ENCODE measurements around the gene USP36.

USP36 gene

GRCh38 chr17:78884148-78884825 lies 43.7 kb upstream of the USP36 start:
- Histone ChIP-seq H3F3A (ENCODE audit: insufficient read depth) (no peaks in the 10 kb centered on the region), H3K27me3 (ENCODE audit: low read length) (no peaks in the 10 kb centered on the region), H2AFZ (ENCODE audit: low read depth, low read length, severe bottlenecking) (no peak overlapping the region), H3K9me3 (ENCODE audit: insufficient read depth, low read length) (no peaks in the 10 kb centered on the region), H3K4me3 (ENCODE audit: insufficient read depth, low read length, poor library complexity, severe bottlenecking) (no peak overlapping the region), H4K20me1 (ENCODE audit: low read depth, low read length) (no peaks in the 10 kb centered on the region), H3K9me2 (replicated peaks; ENCODE audit: insufficient read depth, low read length) (no peaks in the 10 kb centered on the region), H3K36me3 (ENCODE audit: low read length) (no peaks in the 10 kb centered on the region), H3K4me2 (ENCODE audit: low read depth, low read length, poor library complexity, severe bottlenecking) (no peak overlapping the region), H3K9ac (ENCODE audit: low read length) (no peak overlapping the region), H3K27ac (ENCODE audit: low read depth, low read length) (no peak overlapping the region), H3K79me2 (ENCODE audit: insufficient read depth, low read length) (no peaks in the 10 kb centered on the region)
- TF ChIP-seq EZH2phosphoT487 (conservative IDR thresholded peaks at IDR 0.05; ENCODE audit: low read length) = no peak
- TF ChIP-seq, protein P1, sequence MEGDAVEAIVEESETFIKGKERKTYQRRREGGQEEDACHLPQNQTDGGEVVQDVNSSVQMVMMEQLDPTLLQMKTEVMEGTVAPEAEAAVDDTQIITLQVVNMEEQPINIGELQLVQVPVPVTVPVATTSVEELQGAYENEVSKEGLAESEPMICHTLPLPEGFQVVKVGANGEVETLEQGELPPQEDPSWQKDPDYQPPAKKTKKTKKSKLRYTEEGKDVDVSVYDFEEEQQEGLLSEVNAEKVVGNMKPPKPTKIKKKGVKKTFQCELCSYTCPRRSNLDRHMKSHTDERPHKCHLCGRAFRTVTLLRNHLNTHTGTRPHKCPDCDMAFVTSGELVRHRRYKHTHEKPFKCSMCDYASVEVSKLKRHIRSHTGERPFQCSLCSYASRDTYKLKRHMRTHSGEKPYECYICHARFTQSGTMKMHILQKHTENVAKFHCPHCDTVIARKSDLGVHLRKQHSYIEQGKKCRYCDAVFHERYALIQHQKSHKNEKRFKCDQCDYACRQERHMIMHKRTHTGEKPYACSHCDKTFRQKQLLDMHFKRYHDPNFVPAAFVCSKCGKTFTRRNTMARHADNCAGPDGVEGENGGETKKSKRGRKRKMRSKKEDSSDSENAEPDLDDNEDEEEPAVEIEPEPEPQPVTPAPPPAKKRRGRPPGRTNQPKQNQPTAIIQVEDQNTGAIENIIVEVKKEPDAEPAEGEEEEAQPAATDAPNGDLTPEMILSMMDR (IDR thresholded peaks at IDR 0.05; ENCODE audit: insufficient read depth, low read length, poor library complexity, severe bottlenecking) = no peak

GRCh38 chr17:78883533-78884131 lies 43.0 kb upstream of the USP36 start:
- TF ChIP-seq, protein P1 (IDR thresholded peaks at IDR 0.05; ENCODE audit: insufficient read depth, low read length, poor library complexity, severe bottlenecking) = no peak
- TF ChIP-seq EZH2phosphoT487 (conservative IDR thresholded peaks at IDR 0.05; ENCODE audit: low read length) = no peak
- no peaks in the 10 kb centered on the region for H3K9me3 ChIP-seq (ENCODE audit: insufficient read depth, low read length)
- no peak overlapping the region for H2AFZ ChIP-seq (ENCODE audit: low read depth, low read length, severe bottlenecking)
- H3K79me2 ChIP-seq (ENCODE audit: insufficient read depth, low read length) = no peaks in the 10 kb centered on the region
- no peak overlapping the region for H3K4me2 ChIP-seq (ENCODE audit: low read depth, low read length, poor library complexity, severe bottlenecking)
- H3K27ac ChIP-seq (ENCODE audit: low read depth, low read length) = no peak overlapping the region
- H3K4me3 ChIP-seq (ENCODE audit: insufficient read depth, low read length, poor library complexity, severe bottlenecking) = no peak overlapping the region
- H4K20me1 ChIP-seq (ENCODE audit: low read depth, low read length) = no peaks in the 10 kb centered on the region
- H3K9me2 ChIP-seq (replicated peaks; ENCODE audit: insufficient read depth, low read length) = no peaks in the 10 kb centered on the region
- H3K9ac ChIP-seq (ENCODE audit: low read length) = no peak overlapping the region
- no peaks in the 10 kb centered on the region for H3K36me3 ChIP-seq (ENCODE audit: low read length)
- no peaks in the 10 kb centered on the region for H3F3A ChIP-seq (ENCODE audit: insufficient read depth)
- H3K27me3 ChIP-seq (ENCODE audit: low read length) = no peaks in the 10 kb centered on the region

DNA sequence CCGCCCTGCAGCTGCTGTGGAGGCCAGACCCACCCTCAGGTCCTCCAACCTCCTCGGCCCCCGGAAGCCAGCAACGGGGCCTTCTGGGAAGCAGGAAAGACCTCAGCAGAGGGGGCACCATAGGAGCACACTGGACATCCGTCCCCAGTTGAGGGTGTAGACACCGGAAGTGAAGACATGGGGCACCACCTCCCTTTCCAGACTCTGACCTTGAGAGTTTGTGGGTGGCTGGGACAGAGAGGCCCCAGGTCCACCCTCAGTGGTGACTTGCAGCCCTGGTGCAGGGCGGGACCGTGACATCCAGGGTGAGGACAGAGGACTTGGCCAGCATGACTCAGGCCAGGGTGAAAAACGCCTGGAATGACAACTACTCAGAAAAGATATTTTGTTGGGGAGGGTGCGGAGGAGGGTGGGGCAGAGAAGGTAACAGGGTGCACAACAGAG lies 42.5 kb upstream of the USP36 start:
- H3K9ac ChIP-seq (ENCODE audit: low read length) = no peak overlapping the region
- no peaks in the 10 kb centered on the region for H4K20me1 ChIP-seq (ENCODE audit: low read depth, low read length)
- no peaks in the 10 kb centered on the region for H3K79me2 ChIP-seq (ENCODE audit: insufficient read depth, low read length)
- no peak overlapping the region for H3K4me3 ChIP-seq (ENCODE audit: insufficient read depth, low read length, poor library complexity, severe bottlenecking)
- H3K27ac ChIP-seq (ENCODE audit: low read depth, low read length) = no peak overlapping the region
- no peaks in the 10 kb centered on the region for H3F3A ChIP-seq (ENCODE audit: insufficient read depth)
- no peak overlapping the region for H3K4me2 ChIP-seq (ENCODE audit: low read depth, low read length, poor library complexity, severe bottlenecking)
- H3K36me3 ChIP-seq (ENCODE audit: low read length) = no peaks in the 10 kb centered on the region
- TF ChIP-seq EZH2phosphoT487 (conservative IDR thresholded peaks at IDR 0.05; ENCODE audit: low read length) = no peak
- TF ChIP-seq, protein P1 (IDR thresholded peaks at IDR 0.05; ENCODE audit: insufficient read depth, low read length, poor library complexity, severe bottlenecking) = no peak
- no peaks in the 10 kb centered on the region for H3K9me2 ChIP-seq (replicated peaks; ENCODE audit: insufficient read depth, low read length)
- H3K27me3 ChIP-seq (ENCODE audit: low read length) = no peaks in the 10 kb centered on the region
- H2AFZ ChIP-seq (ENCODE audit: low read depth, low read length, severe bottlenecking) = no peak overlapping the region
- no peaks in the 10 kb centered on the region for H3K9me3 ChIP-seq (ENCODE audit: insufficient read depth, low read length)

Data from SU-DHL-6 (cell line).